ENCODE data around the gene FBLN1.
"Not testable (repeated sequence)": the region's sequence is repeated elsewhere in the genome, so short reads cannot be mapped to it uniquely, and the experiment has no call there.

The FBLN1 gene, protein sequence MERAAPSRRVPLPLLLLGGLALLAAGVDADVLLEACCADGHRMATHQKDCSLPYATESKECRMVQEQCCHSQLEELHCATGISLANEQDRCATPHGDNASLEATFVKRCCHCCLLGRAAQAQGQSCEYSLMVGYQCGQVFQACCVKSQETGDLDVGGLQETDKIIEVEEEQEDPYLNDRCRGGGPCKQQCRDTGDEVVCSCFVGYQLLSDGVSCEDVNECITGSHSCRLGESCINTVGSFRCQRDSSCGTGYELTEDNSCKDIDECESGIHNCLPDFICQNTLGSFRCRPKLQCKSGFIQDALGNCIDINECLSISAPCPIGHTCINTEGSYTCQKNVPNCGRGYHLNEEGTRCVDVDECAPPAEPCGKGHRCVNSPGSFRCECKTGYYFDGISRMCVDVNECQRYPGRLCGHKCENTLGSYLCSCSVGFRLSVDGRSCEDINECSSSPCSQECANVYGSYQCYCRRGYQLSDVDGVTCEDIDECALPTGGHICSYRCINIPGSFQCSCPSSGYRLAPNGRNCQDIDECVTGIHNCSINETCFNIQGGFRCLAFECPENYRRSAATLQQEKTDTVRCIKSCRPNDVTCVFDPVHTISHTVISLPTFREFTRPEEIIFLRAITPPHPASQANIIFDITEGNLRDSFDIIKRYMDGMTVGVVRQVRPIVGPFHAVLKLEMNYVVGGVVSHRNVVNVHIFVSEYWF

DNA sequence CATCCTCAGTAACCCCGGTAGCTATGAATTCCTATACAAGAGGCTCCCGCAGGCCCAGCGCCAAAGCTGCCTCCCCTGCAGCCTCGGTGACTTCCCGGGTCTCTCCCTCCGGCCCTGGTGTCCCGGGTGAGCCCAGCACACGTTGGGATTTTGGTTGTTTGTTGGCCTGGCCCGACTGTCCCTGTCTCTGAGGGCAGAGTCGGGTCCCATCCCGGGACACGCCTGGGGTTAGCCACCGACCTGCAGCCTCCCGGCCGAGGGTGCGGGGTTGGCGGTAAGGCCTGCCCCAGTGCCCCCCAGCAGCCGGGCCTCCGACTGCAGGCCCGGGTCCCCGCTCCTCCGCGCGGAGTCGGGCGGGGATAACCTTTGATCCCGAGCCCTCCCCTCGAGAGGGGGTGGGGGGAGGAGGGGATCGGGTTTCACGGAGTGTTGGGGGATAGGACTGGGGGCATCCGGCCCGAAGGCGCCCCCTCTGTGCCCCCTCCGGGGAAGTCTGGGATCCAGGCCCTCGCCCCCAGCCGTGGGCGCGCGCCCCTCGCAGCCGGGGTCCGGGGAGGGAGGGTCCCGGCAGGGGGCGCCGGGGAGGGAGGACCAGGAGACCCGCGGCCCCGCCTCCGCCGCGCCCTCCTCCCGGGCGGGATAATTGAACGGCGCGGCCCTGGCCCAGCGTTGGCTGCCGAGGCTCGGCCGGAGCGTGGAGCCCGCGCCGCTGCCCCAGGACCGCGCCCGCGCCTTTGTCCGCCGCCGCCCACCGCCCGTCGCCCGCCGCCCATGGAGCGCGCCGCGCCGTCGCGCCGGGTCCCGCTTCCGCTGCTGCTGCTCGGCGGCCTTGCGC lies at the start of gene FBLN1:
TSS of gene FBLN1 (plus strand) at position 669 of the 835 bp plus-strand sequence. CDS start at position 772, 103 bp downstream.
- Mint-ChIP-seq H3K27ac (ENCODE audit: low read depth) (no peak within 1 kb of the TSS), H3K36me3 (ENCODE audit: insufficient read depth) (peaks cover 2% of the 10 kb centered on the region), H3K9me3 (no peaks in the 10 kb centered on the region), H3K4me1 (no peaks in the 10 kb centered on the region), H3K27me3 (peaks cover 71% of the 10 kb centered on the region), H3K4me3 (no peak within 1 kb of the TSS)
- DNase-seq (ENCODE audit: low spot score in 2 of 2): no peak
- no peak for ATAC-seq (replicated peaks; ENCODE audit: extremely low read depth, poor library complexity, severe bottlenecking)

DNA sequence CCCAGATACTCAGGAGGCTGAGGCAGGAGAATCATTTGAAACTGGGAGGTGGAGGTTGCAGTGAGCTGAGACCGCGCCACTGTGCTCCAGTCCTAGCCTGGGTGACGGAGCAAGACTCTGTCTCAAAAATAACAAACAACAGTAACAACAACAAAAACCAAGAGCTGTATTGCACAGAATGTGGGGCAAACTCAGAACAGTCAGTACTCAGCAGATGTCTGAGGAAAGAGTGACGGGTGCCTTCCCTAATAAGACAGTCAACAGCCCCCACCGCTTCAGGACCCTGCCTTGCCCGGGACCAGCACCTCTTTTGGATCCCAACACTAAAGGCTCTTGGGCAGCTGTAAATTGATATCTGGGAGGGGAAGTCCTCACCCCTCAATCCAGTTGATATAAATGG lies 48.9 kb upstream of the FBLN1 start:
- no peak overlapping the region for H3K27ac Mint-ChIP-seq (ENCODE audit: low read depth)
- peaks cover 47% of the 10 kb centered on the region for H3K27me3 Mint-ChIP-seq
- H3K9me3 Mint-ChIP-seq: no peaks in the 10 kb centered on the region
- DNase-seq (ENCODE audit: low spot score in 2 of 2) (no peak), ATAC-seq (replicated peaks; ENCODE audit: extremely low read depth, poor library complexity, severe bottlenecking) (no peak)
- H3K4me3 Mint-ChIP-seq: no peak overlapping the region
- no peaks in the 10 kb centered on the region for H3K4me1 Mint-ChIP-seq
- H3K36me3 Mint-ChIP-seq (ENCODE audit: insufficient read depth): no peaks in the 10 kb centered on the region

DNA sequence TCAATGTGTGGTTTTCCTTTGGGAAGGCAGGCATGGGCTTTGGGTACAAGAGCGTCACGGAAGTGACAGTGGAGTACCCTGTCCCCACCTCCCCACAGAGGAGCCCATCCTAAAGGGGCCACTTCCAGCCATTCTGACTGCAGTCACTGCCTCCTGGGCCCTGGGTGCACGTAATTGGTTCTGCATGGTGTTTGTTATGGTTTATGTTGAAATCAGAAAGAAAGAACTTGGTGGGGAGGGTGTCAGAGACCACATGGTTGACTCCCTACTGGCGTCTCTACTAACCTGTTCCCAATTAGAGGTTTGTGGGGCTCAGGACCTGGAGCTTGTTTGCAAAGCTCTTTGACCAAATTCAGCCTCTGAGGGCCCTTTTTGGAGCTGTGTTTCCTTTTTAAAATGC lies 48.4 kb upstream of the FBLN1 start:
- Mint-ChIP-seq H3K36me3 (ENCODE audit: insufficient read depth) (no peaks in the 10 kb centered on the region), H3K27ac (ENCODE audit: low read depth) (no peak overlapping the region), H3K9me3 (no peaks in the 10 kb centered on the region), H3K27me3 (peaks cover 47% of the 10 kb centered on the region), H3K4me3 (no peak overlapping the region), H3K4me1 (no peaks in the 10 kb centered on the region)
- DNase-seq (ENCODE audit: low spot score in 2 of 2) (no peak), ATAC-seq (replicated peaks; ENCODE audit: extremely low read depth, poor library complexity, severe bottlenecking) (no peak)

DNA sequence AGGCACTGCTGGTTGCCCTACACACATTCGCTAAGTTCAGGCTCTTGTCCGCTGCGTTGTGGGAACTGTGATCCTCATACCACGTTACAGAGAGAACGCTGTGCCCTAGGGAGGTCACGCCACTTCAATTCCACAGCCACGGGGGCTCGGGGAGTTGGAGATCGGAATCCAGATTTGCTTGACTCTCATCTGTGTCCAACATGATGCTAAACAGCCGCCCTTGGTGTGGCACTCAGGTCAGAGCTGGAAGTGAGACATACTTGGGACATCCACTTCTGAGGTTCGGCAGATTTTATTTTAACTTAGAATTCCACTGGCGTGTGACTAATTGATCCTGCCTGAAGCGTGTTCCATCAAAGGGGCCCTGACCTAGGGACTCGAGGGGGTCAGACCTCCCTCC lies 47.5 kb upstream of the FBLN1 start:
- Mint-ChIP-seq H3K4me3 (no peak overlapping the region), H3K27me3 (peaks cover 47% of the 10 kb centered on the region), H3K27ac (ENCODE audit: low read depth) (no peak overlapping the region), H3K36me3 (ENCODE audit: insufficient read depth) (no peaks in the 10 kb centered on the region), H3K9me3 (no peaks in the 10 kb centered on the region), H3K4me1 (no peaks in the 10 kb centered on the region)
- no peak for ATAC-seq (replicated peaks; ENCODE audit: extremely low read depth, poor library complexity, severe bottlenecking)
- no peak for DNase-seq (ENCODE audit: low spot score in 2 of 2)

DNA sequence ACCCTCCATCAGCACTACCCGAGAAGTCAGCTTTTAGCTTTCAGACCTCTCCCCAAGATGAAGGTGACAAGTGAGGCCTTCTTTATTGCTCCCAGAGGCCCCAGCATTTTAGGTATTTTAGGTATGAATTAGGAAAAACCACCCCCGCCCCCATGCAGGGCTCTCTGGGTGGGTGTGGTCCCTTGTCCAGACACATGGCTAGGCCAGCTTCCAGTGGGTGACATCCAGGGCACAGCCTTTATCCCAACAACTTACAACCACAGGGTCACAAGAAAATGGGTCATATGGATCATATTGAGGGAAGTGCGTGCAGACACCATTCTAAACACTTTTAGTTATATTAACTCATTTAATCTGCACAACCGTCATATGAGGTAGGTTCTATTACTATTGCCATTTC lies 47.1 kb upstream of the FBLN1 start:
- Mint-ChIP-seq H3K4me3 (no peak overlapping the region), H3K36me3 (ENCODE audit: insufficient read depth) (no peaks in the 10 kb centered on the region), H3K9me3 (no peaks in the 10 kb centered on the region), H3K27me3 (peaks cover 45% of the 10 kb centered on the region), H3K27ac (ENCODE audit: low read depth) (no peak overlapping the region), H3K4me1 (no peaks in the 10 kb centered on the region)
- ATAC-seq (replicated peaks; ENCODE audit: extremely low read depth, poor library complexity, severe bottlenecking) (no peak), DNase-seq (ENCODE audit: low spot score in 2 of 2) (no peak)

DNA sequence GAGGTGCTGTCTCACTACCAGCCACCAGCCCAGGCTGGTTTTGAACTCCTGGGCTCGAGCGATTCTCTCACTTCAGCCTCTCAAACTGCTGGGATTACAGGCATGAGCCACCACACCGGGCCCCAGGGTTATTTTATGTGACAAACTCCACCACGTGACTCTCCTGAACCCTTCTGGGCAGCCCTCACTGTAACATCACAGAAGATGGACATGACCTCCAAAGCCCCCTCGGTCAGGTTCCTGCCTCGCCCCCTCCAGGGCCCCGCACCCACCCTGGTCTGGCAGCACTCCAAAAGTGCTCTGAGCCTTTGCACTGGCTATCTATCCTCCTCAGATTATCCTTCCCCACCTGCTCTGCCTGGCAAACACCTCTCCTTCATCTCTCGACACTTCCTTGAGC lies 45.9 kb upstream of the FBLN1 start:
- Mint-ChIP-seq H3K27me3 (peaks cover 33% of the 10 kb centered on the region), H3K4me1 (no peaks in the 10 kb centered on the region), H3K9me3 (no peaks in the 10 kb centered on the region), H3K4me3 (no peak overlapping the region), H3K36me3 (ENCODE audit: insufficient read depth) (no peaks in the 10 kb centered on the region), H3K27ac (ENCODE audit: low read depth) (no peak overlapping the region)
- DNase-seq (ENCODE audit: low spot score in 2 of 2) (no peak), ATAC-seq (replicated peaks; ENCODE audit: extremely low read depth, poor library complexity, severe bottlenecking) (no peak)

DNA sequence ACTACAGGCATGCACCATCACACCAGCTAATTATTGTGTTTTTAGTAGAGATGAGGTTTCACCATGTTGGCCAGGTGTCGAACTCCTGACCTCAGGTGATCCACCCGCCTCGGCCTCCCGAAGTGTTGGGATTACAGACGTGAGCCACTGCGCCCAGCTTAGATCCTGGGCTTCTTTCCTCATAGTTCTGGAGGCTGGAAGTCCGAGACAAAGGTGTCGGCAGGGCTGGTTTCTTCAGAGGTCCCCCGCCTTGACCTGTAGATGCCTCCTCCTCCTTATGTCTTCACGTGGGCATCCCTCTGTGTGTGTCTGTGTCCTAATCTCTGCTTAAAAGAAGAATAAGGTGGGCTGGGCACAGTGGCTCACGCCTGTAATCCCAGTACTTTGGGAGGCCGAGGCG lies 44.2 kb upstream of the FBLN1 start:
- Mint-ChIP-seq H3K4me1 (no peaks in the 10 kb centered on the region), H3K27me3 (peaks cover 16% of the 10 kb centered on the region), H3K4me3 (no peak overlapping the region), H3K36me3 (ENCODE audit: insufficient read depth) (no peaks in the 10 kb centered on the region), H3K9me3 (no peaks in the 10 kb centered on the region), H3K27ac (ENCODE audit: low read depth) (no peak overlapping the region)
- DNase-seq (ENCODE audit: low spot score in 2 of 2): no peak
- ATAC-seq (replicated peaks; ENCODE audit: extremely low read depth, poor library complexity, severe bottlenecking): no peak

DNA sequence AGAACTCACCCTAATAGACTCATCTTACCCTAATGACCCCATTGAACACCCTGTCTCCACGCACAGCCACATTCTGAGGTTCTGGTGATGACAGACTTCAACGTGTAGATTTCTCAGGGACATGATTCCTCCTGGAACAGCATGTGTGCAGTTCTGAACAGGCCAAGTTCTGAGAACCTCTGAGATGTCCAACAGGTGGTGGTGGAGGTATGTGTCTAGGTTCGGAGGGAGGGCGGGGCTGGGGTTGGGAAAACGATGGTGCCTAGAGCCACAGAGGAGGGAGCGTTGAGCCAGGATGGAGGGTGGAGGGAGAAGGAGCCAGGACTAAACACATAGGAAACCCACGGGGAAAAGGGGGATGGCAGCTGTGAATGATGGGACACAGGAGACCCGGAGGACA lies 43.4 kb upstream of the FBLN1 start:
- no peaks in the 10 kb centered on the region for H3K4me1 Mint-ChIP-seq
- DNase-seq (ENCODE audit: low spot score in 2 of 2) (no peak), ATAC-seq (replicated peaks; ENCODE audit: extremely low read depth, poor library complexity, severe bottlenecking) (no peak)
- H3K4me3 Mint-ChIP-seq: no peak overlapping the region
- no peaks in the 10 kb centered on the region for H3K9me3 Mint-ChIP-seq
- H3K27ac Mint-ChIP-seq (ENCODE audit: low read depth): no peak overlapping the region
- peaks cover 11% of the 10 kb centered on the region for H3K27me3 Mint-ChIP-seq
- no peaks in the 10 kb centered on the region for H3K36me3 Mint-ChIP-seq (ENCODE audit: insufficient read depth)

DNA sequence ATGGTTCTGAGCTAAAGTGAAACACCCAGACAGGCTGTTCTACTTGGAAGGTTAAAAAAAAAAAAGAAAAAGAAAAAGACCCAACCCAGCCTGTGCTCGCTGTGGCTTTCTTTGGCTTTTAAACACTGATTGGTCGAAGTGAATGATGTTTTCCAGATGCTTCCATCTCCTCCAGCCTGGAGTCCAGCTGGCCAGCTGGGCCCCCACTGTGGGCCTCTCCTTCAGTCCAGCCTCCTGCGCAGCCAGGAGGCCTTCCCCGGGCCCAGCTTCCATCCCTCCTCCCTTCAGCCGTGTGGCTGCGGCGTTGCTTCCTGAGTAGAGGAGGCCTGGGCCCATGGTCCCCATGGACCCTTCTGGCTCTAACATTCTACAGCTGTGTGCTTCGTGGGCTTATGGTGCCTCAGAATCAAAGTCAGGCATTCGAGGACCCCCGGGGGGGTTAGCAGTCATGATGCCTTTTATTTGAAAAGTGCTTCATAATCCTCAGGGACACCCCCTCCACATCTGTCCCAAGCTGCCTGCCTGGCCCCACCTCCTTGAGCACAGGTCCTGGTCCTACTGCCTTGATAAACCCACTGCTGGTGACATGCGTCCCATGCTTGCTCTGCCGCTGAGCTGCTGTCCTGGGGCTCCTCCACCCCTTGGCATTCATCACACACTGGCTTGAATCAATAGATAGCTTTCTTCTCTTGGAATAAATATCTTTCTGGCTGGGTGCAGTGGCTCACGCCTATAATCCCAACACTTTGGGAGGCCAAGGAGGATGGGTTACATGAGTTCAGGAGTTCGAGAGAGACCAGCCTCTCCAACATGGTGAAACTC lies 42.2 kb upstream of the FBLN1 start:
- Mint-ChIP-seq H3K27ac (ENCODE audit: low read depth) (no peak overlapping the region), H3K4me3 (no peak overlapping the region), H3K9me3 (no peaks in the 10 kb centered on the region), H3K4me1 (no peaks in the 10 kb centered on the region), H3K27me3 (peaks cover 11% of the 10 kb centered on the region), H3K36me3 (ENCODE audit: insufficient read depth) (no peaks in the 10 kb centered on the region)
- ATAC-seq (replicated peaks; ENCODE audit: extremely low read depth, poor library complexity, severe bottlenecking) (no peak), DNase-seq (ENCODE audit: low spot score in 2 of 2) (no peak)

DNA sequence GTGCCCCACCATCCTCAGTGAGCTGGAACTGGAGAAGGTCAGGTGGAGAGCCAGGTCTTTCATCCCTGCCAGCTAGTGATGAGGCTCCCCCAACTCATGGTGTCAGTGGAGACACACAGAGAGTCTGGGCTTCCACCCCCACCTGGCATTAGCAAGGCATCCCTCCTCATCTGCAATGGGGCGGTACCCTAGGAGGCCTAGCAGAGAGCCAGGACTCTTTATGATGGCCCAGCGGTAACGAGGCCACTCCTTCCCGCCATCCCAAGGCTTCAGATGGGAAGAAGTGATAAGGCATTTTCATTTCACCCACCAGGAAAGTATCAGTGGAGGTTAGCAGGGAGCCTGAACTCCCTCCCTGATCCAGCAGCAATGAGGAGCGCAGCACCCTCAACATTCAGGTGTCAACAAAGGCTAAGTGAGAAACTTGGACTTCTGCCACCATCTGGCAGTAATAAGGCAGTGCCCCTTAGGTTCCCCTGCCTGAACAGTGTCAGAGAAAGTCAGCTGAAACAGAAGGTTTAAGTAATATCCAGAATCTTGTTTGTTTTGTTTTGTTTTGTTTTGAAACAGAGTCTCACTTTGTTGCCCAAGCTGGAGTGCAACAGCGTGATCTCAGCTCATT lies 40.5 kb upstream of the FBLN1 start:
- no peaks in the 10 kb centered on the region for H3K4me1 Mint-ChIP-seq
- H3K27ac Mint-ChIP-seq (ENCODE audit: low read depth): no peak overlapping the region
- H3K27me3 Mint-ChIP-seq: peaks cover 5% of the 10 kb centered on the region
- H3K9me3 Mint-ChIP-seq: no peaks in the 10 kb centered on the region
- H3K4me3 Mint-ChIP-seq: no peak overlapping the region
- H3K36me3 Mint-ChIP-seq (ENCODE audit: insufficient read depth): no peaks in the 10 kb centered on the region
- no peak for DNase-seq (ENCODE audit: low spot score in 2 of 2)
- no peak for ATAC-seq (replicated peaks; ENCODE audit: extremely low read depth, poor library complexity, severe bottlenecking)

DNA sequence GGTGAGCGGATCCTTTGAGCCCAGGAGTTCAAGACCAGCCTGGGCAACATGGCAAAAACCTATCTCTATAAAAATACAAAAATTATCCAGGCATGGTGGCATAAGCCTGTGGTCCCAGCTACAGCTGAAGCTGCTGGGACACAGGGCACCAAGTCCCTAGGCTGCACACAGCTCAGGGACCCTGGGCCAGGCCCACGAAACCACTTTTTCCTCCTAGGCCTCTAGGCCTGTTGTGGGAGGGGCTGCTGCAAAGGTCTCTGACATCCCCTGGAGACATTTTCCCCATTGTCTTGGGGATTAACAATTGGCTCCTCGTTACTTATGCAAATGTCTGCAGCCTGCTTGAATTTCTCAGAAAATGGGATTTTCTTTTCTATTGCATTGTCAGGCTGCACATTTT lies 39.0 kb upstream of the FBLN1 start:
- H3K27ac Mint-ChIP-seq (ENCODE audit: low read depth); H3K4me1 Mint-ChIP-seq; H3K9me3 Mint-ChIP-seq; H3K27me3 Mint-ChIP-seq; H3K36me3 Mint-ChIP-seq (ENCODE audit: insufficient read depth); DNase-seq (ENCODE audit: low spot score in 2 of 2); ATAC-seq (replicated peaks; ENCODE audit: extremely low read depth, poor library complexity, severe bottlenecking); H3K4me3 Mint-ChIP-seq: not testable (repeated sequence)

DNA sequence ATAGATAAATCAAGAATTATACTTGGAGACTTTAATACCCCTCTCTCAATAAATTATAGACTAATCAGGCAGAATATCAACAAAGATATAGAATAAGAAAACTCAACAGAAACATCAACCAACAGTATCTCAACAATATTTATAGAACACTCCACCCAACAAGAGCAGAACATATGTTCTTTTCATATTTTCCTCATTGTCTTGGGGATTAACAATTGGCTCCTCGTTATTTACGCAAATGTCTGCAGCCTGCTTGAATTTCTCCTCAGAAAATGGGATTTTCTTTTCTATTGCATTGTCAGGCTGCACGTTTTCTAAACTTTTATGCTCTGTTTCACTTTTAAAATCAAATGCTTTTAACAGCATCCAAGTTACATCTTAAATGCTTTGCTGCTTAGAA lies 37.0 kb upstream of the FBLN1 start:
- Mint-ChIP-seq H3K9me3 (no peaks in the 10 kb centered on the region), H3K4me1 (no peaks in the 10 kb centered on the region), H3K36me3 (ENCODE audit: insufficient read depth) (no peaks in the 10 kb centered on the region), H3K27ac (ENCODE audit: low read depth) (no peak overlapping the region), H3K27me3 (no peaks in the 10 kb centered on the region), H3K4me3 (no peak overlapping the region)
- DNase-seq (ENCODE audit: low spot score in 2 of 2) (no peak), ATAC-seq (replicated peaks; ENCODE audit: extremely low read depth, poor library complexity, severe bottlenecking) (no peak)

Measured in central memory CD8-positive, alpha-beta T cell (primary cell).